Neural progenitor cell (in vitro differentiated cells): ENCODE data around the gene ALDH1B1.

Experiments used
- CTCF ChIP-seq: fragments of 200-600 bp; sonication (generic); IDR thresholded peaks from 2 replicates; pipeline ENCODE4 v1.5.1; 2017; ENCODE audit warnings: antibody characterized with exemption, mild to moderate bottlenecking
- EZH2 ChIP-seq: fragments of 200-600 bp; sonication (generic); IDR thresholded peaks from 2 replicates; pipeline ENCODE4 v1.6.1; 2017; ENCODE audit warnings: antibody characterized with exemption, mild to moderate bottlenecking, moderate library complexity
- EZH2phosphoT487 ChIP-seq: fragments of 200-600 bp; sonication (generic); IDR thresholded peaks from 2 replicates; pipeline ENCODE4 v1.6.1; 2017; ENCODE audit warnings: antibody characterized with exemption

GRCh38 chr9:38390851-38391250, 1.7 kb upstream of the ALDH1B1 start:
- TF ChIP-seq CTCF (no peak), EZH2 (no peak), EZH2phosphoT487 (no peak)
